Subcutaneous abdominal adipose tissue (tissue), 5 donors: ENCODE data around the gene PITPNB.

Experiments
- H3K27ac ChIP-seq: one replicate; pipeline ENCODE4 v1.7.0; 2013; ENCODE audit warnings: low read depth, mild to moderate bottlenecking, inconsistent platforms, low read length, moderate library complexity
- H3K27me3 ChIP-seq, 5 donors: one replicate each; pipeline ENCODE4 v1.7.0; 2013; ENCODE audit warnings: low read length in 5 of 5, inconsistent platforms in 1 of 5; ENCODE audit not compliant: control insufficient read depth in 5 of 5, insufficient read depth in 4 of 5
- H3K36me3 ChIP-seq, 5 donors: one replicate each; pipeline ENCODE4 v1.7.0; 2013; ENCODE audit warnings: low read length in 5 of 5; ENCODE audit not compliant: control insufficient read depth in 5 of 5, insufficient read depth in 5 of 5
- H3K4me1 ChIP-seq, 5 donors: one replicate each; pipeline ENCODE4 v1.7.0; 2013; ENCODE audit warnings: low read length in 5 of 5, mild to moderate bottlenecking in 3 of 5, moderate library complexity in 1 of 5; ENCODE audit not compliant: control insufficient read depth in 5 of 5, insufficient read depth in 5 of 5
- H3K4me3 ChIP-seq, 5 donors: one replicate each; pipeline ENCODE4 v1.7.0; 2013; ENCODE audit warnings: low read length in 5 of 5, low read depth in 1 of 5
- H3K9ac ChIP-seq, 5 donors: one replicate each; pipeline ENCODE4 v1.7.0; 2013; ENCODE audit warnings: low read length in 5 of 5, mild to moderate bottlenecking in 4 of 5, moderate library complexity in 3 of 5
- H3K9me3 ChIP-seq, 5 donors: one replicate each; pipeline ENCODE4 v1.7.0; 2013; ENCODE audit warnings: low read length in 5 of 5; ENCODE audit not compliant: control insufficient read depth in 5 of 5
- donor health status: healthy.
- donor health status: healthy.
- donor health status: healthy.
- donor health status: healthy.
- donor health status: healthy.

PITPNB gene

DNA sequence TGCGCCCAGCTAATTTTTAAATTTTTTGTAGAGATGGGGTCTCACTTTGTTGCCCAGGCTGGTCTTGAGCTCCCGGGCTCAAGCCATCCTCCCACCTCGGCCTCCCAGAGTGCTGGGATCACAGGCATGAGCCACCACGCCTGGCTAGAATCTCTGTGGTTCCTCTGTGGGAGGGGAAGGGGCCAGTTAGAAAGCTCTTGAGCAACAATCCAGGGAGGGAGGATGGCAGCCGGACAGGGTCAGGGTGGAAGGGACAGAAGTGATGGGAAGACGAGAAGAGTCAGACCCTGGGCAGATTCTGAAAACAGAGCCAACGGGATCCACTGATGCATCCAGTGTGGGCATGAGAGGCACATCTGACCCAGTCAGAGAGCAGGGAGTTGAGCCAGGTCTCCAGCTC is 78.6 kb downstream of the PITPNB start:
- Histone ChIP-seq H3K4me3 (no peak overlapping the region), H3K9ac (no peak overlapping the region), H3K4me1 (peaks cover 0 to 16% (median 11%) of the 10 kb centered on the region in 5 donors), H3K27me3 (no peaks in the 10 kb centered on the region), H3K36me3 (peaks cover 0 to 21% (median 7%) of the 10 kb centered on the region in 5 donors), H3K27ac (no peak overlapping the region), H3K9me3 (peaks cover 0 to 3% (median 0%) of the 10 kb centered on the region in 5 donors)

DNA sequence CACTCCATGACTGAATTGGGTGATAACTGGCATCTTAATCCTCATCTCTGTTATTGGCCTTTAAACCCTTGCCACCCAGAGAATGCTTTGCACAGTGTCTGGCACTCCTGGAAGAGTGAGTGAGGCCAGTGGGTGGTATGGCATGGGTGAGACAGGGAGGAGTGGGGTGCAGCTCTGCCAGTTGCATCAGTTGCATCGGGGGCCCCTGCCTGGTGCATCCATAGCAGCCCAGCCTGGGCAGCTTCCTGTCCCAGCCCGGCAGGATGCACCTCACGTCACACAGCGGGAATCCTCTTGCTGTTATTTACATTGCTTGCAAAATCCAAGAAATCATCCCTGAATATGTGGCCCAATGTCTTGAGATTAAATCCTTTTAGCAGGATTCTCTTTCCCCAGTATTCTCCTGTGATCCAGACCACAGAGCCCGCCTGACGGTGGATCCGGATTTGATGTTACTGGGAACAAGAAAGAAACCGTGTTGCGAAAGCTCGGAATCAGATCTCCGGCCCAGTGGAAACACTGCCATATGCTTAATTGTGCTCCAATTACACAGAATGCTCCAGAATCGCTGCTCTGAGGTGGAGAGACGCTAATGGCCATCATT is 79.9 kb downstream of the PITPNB start:
- Histone ChIP-seq H3K36me3 (peaks cover 0 to 16% (median 7%) of the 10 kb centered on the region in 5 donors), H3K27ac (no peak overlapping the region), H3K27me3 (no peaks in the 10 kb centered on the region), H3K9ac (no peak overlapping the region), H3K4me3 (no peak overlapping the region), H3K4me1 (peaks cover 0 to 16% (median 11%) of the 10 kb centered on the region in 5 donors), H3K9me3 (peaks cover 0 to 3% (median 0%) of the 10 kb centered on the region in 5 donors)

DNA sequence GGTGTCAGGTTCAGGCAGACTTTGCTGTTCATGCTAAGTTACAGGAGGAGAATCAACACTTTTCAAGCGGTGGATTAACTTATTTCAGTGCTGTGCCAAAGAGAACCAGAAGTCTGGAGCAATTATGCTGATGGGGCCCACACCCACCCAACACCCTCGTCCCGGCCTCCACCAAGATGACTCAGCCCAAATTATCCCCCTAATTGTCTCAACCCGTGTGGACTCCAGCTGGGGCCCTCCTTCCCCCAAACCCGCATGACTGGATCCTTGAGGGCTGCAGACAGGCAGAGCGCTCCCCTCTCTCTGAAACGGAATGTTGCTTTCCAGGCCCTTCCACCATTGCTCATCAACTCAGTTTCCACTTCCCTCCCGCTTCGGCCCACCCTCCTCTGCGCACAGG is 82.9 kb downstream of the PITPNB start:
- Histone ChIP-seq H3K4me1 (no peaks in the 10 kb centered on the region), H3K4me3 (no peak overlapping the region), H3K27me3 (no peaks in the 10 kb centered on the region), H3K36me3 (peaks cover 0 to 8% (median 6%) of the 10 kb centered on the region in 5 donors), H3K27ac (no peak overlapping the region), H3K9me3 (peaks cover 0 to 3% (median 0%) of the 10 kb centered on the region in 5 donors), H3K9ac (no peak overlapping the region)

DNA sequence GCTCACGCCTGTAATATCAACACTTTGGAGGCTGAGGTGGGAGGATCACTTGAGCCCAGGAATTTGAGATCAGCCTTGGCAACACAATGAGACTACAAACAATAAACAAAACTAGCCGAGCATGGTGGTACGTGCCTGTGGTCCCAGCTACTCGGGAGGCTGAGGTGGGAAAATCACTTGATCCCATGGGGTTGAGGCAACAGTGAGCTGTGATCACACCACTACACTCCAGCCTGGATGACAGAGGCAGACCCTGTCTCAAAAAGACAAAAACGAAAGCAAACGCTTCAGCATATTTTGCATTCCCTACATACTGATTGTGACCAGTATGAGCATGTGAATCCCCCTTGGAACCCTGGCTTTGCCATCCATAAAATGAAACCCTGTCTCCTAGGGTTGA is 83.6 kb downstream of the PITPNB start:
- Histone ChIP-seq H3K4me1 (no peaks in the 10 kb centered on the region), H3K4me3 (no peak overlapping the region), H3K9ac (no peak overlapping the region), H3K9me3 (peaks cover 0 to 3% (median 0%) of the 10 kb centered on the region in 5 donors), H3K27me3 (no peaks in the 10 kb centered on the region), H3K27ac (no peak overlapping the region), H3K36me3 (peaks cover 0 to under 1% (median 0%) of the 10 kb centered on the region in 5 donors)

DNA sequence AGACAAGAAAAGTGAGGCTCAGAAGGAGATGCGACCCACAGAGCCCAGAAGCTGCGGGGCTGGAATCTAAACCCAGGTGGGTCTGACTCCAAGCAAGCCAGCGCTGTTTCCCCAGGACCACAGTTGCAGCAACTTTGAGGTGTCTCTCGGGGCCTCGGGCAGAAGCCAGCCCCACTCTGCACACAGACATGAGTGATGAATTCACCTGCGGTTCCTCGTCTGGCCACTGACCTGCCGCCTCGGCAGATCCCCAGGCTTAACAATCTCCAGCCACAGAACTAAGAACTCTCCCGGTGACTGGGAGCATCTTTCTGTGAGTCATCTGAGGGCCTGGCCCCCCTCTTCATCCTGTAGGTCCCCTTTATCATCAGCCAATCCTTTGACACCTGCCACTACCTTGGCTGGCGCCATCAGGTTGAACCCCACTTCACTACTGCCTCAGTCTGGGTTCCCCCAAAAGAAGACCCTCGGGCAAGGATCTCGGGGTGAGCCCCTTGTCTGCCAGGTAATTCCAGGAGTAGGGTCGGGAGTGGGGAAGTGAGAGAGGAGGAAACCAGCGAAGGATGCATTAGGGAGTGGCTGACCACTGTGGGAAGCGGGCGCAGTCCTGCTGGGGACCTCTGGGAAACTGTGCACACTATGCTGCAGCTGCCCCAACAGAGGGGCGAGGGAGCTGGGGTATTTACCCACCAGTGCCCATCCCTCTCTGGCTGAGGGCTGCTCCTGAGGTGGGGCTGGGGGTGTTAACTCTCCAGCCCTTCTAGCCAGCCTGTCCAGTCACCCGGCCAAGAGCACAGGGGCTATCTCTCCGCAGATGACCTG is 84.5 kb downstream of the PITPNB start:
- Histone ChIP-seq H3K4me3 (no peak overlapping the region), H3K27ac (no peak overlapping the region), H3K36me3 (no peaks in the 10 kb centered on the region), H3K4me1 (no peaks in the 10 kb centered on the region), H3K9me3 (peaks cover 0 to 3% (median 0%) of the 10 kb centered on the region in 5 donors), H3K27me3 (no peaks in the 10 kb centered on the region), H3K9ac (no peak overlapping the region)

DNA sequence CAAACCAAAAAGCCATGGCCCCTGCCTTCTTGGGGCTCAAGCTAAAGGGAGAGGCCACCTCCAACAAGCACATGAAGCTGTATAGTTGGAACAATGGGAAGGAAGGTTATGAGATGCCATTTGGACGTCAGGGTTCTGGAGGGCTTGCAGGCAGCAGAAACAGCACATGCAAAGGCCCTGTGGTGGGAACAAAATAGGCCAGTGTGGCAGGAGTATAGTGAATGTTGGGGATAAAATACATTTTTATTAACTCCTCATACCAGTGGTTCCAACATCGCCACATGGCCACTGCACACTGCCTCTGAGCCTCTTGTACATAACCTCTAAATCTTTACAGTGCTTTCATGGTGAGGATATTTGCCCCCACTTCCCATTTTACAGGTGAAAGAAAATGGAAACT is 85.3 kb downstream of the PITPNB start:
- H3K9me3 ChIP-seq: peaks cover 0 to 3% (median 0%) of the 10 kb centered on the region in 5 donors
- H3K36me3 ChIP-seq: no peaks in the 10 kb centered on the region
- H3K4me3 ChIP-seq: no peak overlapping the region
- no peak overlapping the region for H3K9ac ChIP-seq
- H3K27me3 ChIP-seq: no peaks in the 10 kb centered on the region
- no peak overlapping the region for H3K27ac ChIP-seq
- no peaks in the 10 kb centered on the region for H3K4me1 ChIP-seq

DNA sequence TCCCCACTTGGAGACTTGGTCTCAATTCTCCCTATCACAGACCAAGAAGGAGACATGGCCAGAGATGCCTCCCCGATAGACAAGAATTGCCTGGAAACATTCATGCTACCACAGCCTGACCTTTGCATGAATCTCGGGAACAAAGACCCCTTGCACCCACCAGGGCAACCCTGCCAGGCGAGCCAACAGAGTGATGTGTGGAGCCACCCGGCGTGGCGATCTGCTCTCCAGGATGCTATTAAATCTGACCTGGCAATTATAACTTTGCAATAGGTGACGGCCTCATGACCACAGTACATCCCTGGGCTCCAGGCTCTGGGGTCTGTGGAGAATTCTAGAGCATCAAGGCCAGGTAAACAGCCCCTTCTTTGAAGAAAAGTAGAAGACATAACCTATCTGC is 86.5 kb downstream of the PITPNB start:
- H3K4me3 ChIP-seq: no peak overlapping the region
- H3K36me3 ChIP-seq: no peaks in the 10 kb centered on the region
- peaks cover 0 to 4% (median 0%) of the 10 kb centered on the region in 5 donors for H3K4me1 ChIP-seq
- H3K27me3 ChIP-seq: no peaks in the 10 kb centered on the region
- H3K9ac ChIP-seq: no peak overlapping the region
- H3K27ac ChIP-seq: no peak overlapping the region
- peaks cover 0 to under 1% (median 0%) of the 10 kb centered on the region in 5 donors for H3K9me3 ChIP-seq

DNA sequence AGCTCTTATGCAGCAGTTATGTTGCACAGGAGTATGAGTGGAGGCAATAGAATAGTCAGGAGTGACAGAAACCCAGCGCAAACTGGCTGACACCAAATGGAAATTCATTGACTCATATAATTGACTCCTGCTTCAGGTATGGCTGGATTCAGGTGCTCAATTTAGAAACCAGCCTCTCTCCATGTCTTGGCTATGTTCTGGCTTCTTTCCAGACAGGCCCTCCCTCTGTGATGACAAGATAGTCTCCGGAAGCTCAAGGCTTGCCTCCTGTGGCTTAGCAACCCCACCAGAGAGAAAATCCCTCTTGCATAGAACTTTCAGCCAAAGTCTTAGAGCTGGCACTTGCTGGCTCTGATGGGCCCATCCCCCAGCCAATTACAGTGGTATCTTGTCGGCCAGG is 89.4 kb downstream of the PITPNB start:
- no peak overlapping the region for H3K27ac ChIP-seq
- H3K4me3 ChIP-seq: no peak overlapping the region
- H3K36me3 ChIP-seq: no peaks in the 10 kb centered on the region
- no peaks in the 10 kb centered on the region for H3K9me3 ChIP-seq
- peaks cover 0 to 6% (median 0%) of the 10 kb centered on the region in 5 donors for H3K4me1 ChIP-seq
- no peaks in the 10 kb centered on the region for H3K27me3 ChIP-seq
- H3K9ac ChIP-seq: no peak overlapping the region

DNA sequence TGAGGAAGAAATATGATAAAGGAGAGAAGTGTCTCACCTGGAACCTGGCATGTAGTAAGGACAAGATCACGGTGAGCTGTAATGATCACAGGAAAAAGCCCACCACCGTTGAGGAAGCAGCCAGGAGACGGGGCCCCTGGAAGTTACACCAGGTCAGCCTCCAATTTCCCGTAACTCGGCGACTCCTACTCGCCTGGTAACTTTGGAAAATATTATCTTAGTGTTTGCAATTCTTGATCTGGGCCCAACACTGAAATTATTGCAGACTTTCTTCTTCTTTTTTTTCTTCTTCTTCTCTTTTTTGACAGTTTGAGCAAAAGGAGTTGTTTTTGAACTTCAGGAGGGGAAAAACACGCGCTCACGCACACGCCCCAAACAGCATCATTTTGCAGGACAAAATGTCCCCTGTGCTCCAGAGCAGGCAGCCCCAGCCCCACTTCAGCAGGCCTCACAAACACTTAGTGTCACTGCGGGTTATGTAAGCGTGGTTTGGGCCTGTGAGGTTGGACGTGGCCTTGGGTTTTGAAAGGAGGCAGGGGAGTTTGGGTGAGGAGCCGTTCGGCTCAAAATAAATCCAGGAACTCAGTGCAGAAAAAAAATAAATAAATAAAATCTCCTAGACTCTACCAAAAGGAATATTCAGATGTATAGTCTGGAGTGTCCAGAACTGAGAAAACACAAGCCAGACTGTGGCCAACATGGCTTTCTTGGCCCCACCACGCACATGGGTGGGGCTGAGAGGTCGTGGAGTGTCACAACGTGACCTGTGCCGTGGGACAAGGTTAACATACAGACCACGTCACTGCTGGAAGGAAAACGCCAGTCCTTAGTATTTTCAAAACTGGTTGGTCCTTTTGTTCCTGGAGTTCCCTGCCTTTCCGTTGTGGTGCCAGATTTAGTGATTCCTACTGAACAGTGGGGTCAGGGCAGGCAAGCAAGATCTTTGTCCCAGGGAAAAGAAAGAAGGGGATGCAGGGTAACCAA is 91.2 kb downstream of the PITPNB start:
- Histone ChIP-seq H3K27ac (no peak overlapping the region), H3K9me3 (no peaks in the 10 kb centered on the region)

More for the DNA sequence above, 91.2 kb downstream of the PITPNB start:
- H3K36me3 ChIP-seq: no peaks in the 10 kb centered on the region
- H3K27me3 ChIP-seq: no peaks in the 10 kb centered on the region
- H3K4me3 ChIP-seq: no peak overlapping the region
- H3K4me1 ChIP-seq: peaks cover 0 to 6% (median 0%) of the 10 kb centered on the region in 5 donors
- no peak overlapping the region for H3K9ac ChIP-seq
